Activated naive CD4-positive, alpha-beta T cell treated with anti-CD3 and anti-CD28 coated beads, Interleukin-2, amount 50 U/mL, for 72 hours (primary cell): ENCODE results near the gene PRSS8. TPM values are rescaled to one million over a fixed set of nuclear protein-coding genes. Genes with fewer than 3 reads are reported as not detected.
"Not testable (repeated sequence)": the region's sequence is repeated elsewhere in the genome, so short reads cannot be mapped to it uniquely, and the experiment has no call there.

ENCODE experiments used
- ATAC-seq, 2 donors: fragments of 150-1000 bp; cut with Tn5 transposase; 2 replicates each; pipeline ENCODE4 v1.10.0; 2021; ENCODE audit warnings: mild to moderate bottlenecking in 2 of 2, moderate library complexity in 2 of 2
- DNase-seq, 2 donors: peaks; one replicate each; pipeline ENCODE4 v3.0.0; 2021 to 2022; ENCODE audit warnings: low spot score in 2 of 2
- H3K27ac Mint-ChIP-seq, 2 donors: one replicate each; pipeline ENCODE4 v1.8.0; 2022; ENCODE audit warnings: mild to moderate bottlenecking in 2 of 2, mixed read lengths in 2 of 2
- H3K36me3 Mint-ChIP-seq, 2 donors: one replicate each; pipeline ENCODE4 v1.8.0; 2022; ENCODE audit warnings: mixed read lengths in 2 of 2
- H3K9me3 Mint-ChIP-seq, 2 donors: one replicate each; pipeline ENCODE4 v1.8.0; 2022; ENCODE audit warnings: mixed read lengths in 2 of 2
- total RNA-seq, 2 donors: library from RNA; stranded (reverse); gene quantifications; one replicate each; pipeline ENCODE4 v1.2.3, GENCODE V29; 2022

PRSS8 gene
- total RNA-seq, 2 donors from 2014 or later = not detected

- not testable (repeated sequence) for H3K27ac Mint-ChIP-seq, DNase-seq, ATAC-seq, H3K36me3 Mint-ChIP-seq, H3K9me3 Mint-ChIP-seq
Measured at GRCh38 chr16:31100876-31101641, 34.5 kb downstream of the PRSS8 start.

- ATAC-seq (no peak), DNase-seq (no peak)
- H3K27ac Mint-ChIP-seq = peak overlapping the region in 1 of 2 donors; percentile 4
- H3K36me3 Mint-ChIP-seq = no peaks in the 10 kb centered on the region
- no peaks in the 10 kb centered on the region for H3K9me3 Mint-ChIP-seq
Measured at GRCh38 chr16:31099860-31100638, 35.5 kb downstream of the PRSS8 start.

GRCh38 chr16:31094424-31095120 is 41.0 kb downstream of the PRSS8 start, which contains the start of gene VKORC1:
TSS of gene VKORC1 (minus strand) at chr16:31094797. CDS start at chr16:31094729, 68 bp downstream.
- Mint-ChIP-seq H3K36me3 (peaks cover 7 to 15% of the 10 kb centered on the region in 2 donors), H3K9me3 (no peaks in the 10 kb centered on the region), H3K27ac (peak within 1 kb of the TSS; percentile 95 to 97)
- DNase-seq (peak; percentile 87 to 90), ATAC-seq (peak; percentile 91)

GRCh38 chr16:31094088-31094423 is 41.5 kb downstream of the PRSS8 start:
- H3K9me3 Mint-ChIP-seq = no peaks in the 10 kb centered on the region
- ATAC-seq (peak in 1 of 2 donors; percentile 5), DNase-seq (no peak)
- H3K36me3 Mint-ChIP-seq = peaks cover 7 to 15% of the 10 kb centered on the region in 2 donors
- H3K27ac Mint-ChIP-seq = peak overlapping the region; percentile 95 to 97

- no peak for DNase-seq
- ATAC-seq = no peak
- H3K27ac Mint-ChIP-seq = no peak overlapping the region
- peaks cover 7 to 15% of the 10 kb centered on the region in 2 donors for H3K36me3 Mint-ChIP-seq
- no peaks in the 10 kb centered on the region for H3K9me3 Mint-ChIP-seq
Measured at GRCh38 chr16:31093132-31093703, 42.3 kb downstream of the PRSS8 start.

- H3K27ac Mint-ChIP-seq = no peak overlapping the region
Measured at GRCh38 chr16:31092330-31092729, 43.2 kb downstream of the PRSS8 start.

GRCh38 chr16:31090540-31090939 is 45.0 kb downstream of the PRSS8 start:
- Mint-ChIP-seq H3K36me3 (peaks cover 7 to 15% of the 10 kb centered on the region in 2 donors), H3K27ac (peak overlapping the region in 1 of 2 donors; percentile 96), H3K9me3 (no peaks in the 10 kb centered on the region)
- DNase-seq = no peak
- ATAC-seq = no peak

More at GRCh38 chr16:31092330-31092729, 43.2 kb downstream of the PRSS8 start:
- no peaks in the 10 kb centered on the region for H3K9me3 Mint-ChIP-seq
- DNase-seq (no peak), ATAC-seq (no peak)
- H3K36me3 Mint-ChIP-seq = peaks cover 7 to 15% of the 10 kb centered on the region in 2 donors

- no peaks in the 10 kb centered on the region for H3K9me3 Mint-ChIP-seq
- H3K36me3 Mint-ChIP-seq = peaks cover 4 to 10% of the 10 kb centered on the region in 2 donors
- H3K27ac Mint-ChIP-seq = peak overlapping the region; percentile 27 to 84
- DNase-seq (no peak), ATAC-seq (no peak)
Measured at GRCh38 chr16:31089199-31089598, 46.3 kb downstream of the PRSS8 start.

- peak within 1 kb of the TSS; percentile 27 to 84 for H3K27ac Mint-ChIP-seq
Measured at GRCh38 chr16:31088459-31089183, 46.9 kb downstream of the PRSS8 start, which contains the start of gene PRSS53. TSS of gene PRSS53 (minus strand) at chr16:31088943. CDS start at chr16:31088809, 134 bp downstream.

GRCh38 chr16:31087971-31088370 is 47.6 kb downstream of the PRSS8 start:
- H3K36me3 Mint-ChIP-seq = peaks cover 0 to 5% of the 10 kb centered on the region in 2 donors
- DNase-seq (no peak), ATAC-seq (no peak)
- peak overlapping the region in 1 of 2 donors; percentile 27 for H3K27ac Mint-ChIP-seq
- H3K9me3 Mint-ChIP-seq = no peaks in the 10 kb centered on the region

More at GRCh38 chr16:31088459-31089183, 46.9 kb downstream of the PRSS8 start, which contains the start of gene PRSS53:
- DNase-seq = no peak
- no peak for ATAC-seq
- Mint-ChIP-seq H3K9me3 (no peaks in the 10 kb centered on the region), H3K36me3 (peaks cover 0 to 5% of the 10 kb centered on the region in 2 donors)

- ATAC-seq (no peak), DNase-seq (no peak)
- Mint-ChIP-seq H3K27ac (peak overlapping the region in 1 of 2 donors; percentile 60), H3K9me3 (no peaks in the 10 kb centered on the region), H3K36me3 (peaks cover 0 to 5% of the 10 kb centered on the region in 2 donors)
Measured at GRCh38 chr16:31087481-31087880, 48.0 kb downstream of the PRSS8 start.

GRCh38 chr16:31086629-31086906 is 49.0 kb downstream of the PRSS8 start:
- H3K36me3 Mint-ChIP-seq = peaks cover 0 to 5% of the 10 kb centered on the region in 2 donors
- H3K27ac Mint-ChIP-seq = peak overlapping the region in 1 of 2 donors; percentile 54
- ATAC-seq (no peak), DNase-seq (no peak)
- H3K9me3 Mint-ChIP-seq = no peaks in the 10 kb centered on the region

GRCh38 chr16:31085873-31086628 is 49.5 kb downstream of the PRSS8 start:
- ATAC-seq (no peak), DNase-seq (no peak)
- no peaks in the 10 kb centered on the region for H3K9me3 Mint-ChIP-seq
- peak overlapping the region in 1 of 2 donors; percentile 54 for H3K27ac Mint-ChIP-seq
- H3K36me3 Mint-ChIP-seq = peaks cover 0 to 5% of the 10 kb centered on the region in 2 donors

GRCh38 chr16:31085411-31085810 is 50.1 kb downstream of the PRSS8 start:
- Mint-ChIP-seq H3K36me3 (peaks cover 0 to under 1% of the 10 kb centered on the region in 2 donors), H3K27ac (peak overlapping the region in 1 of 2 donors; percentile 54), H3K9me3 (no peaks in the 10 kb centered on the region)
- no peak for ATAC-seq
- DNase-seq = no peak

- no peak for DNase-seq
- Mint-ChIP-seq H3K27ac (peak overlapping the region in 1 of 2 donors; percentile 54), H3K9me3 (no peaks in the 10 kb centered on the region), H3K36me3 (no peaks in the 10 kb centered on the region)
- peak in 1 of 2 donors; percentile 8 for ATAC-seq
Measured at GRCh38 chr16:31084584-31085302, 50.8 kb downstream of the PRSS8 start.
